Trophoblast cell (in vitro differentiated cells and primary cell): Measurements from ENCODE around the gene PDLIM4.

Experiments used
- DNase-seq, 2 donors: peaks; one replicate each; pipeline ENCODE4 v3.0.0-alpha.2; 2016
- H2AFZ ChIP-seq: 2 replicates; pipeline ENCODE4 v1.6.1; 2013; ENCODE audit warnings: low read length, moderate library complexity, mild to moderate bottlenecking; ENCODE audit not compliant: insufficient read depth, poor library complexity
- H2AK5ac ChIP-seq: 2 replicates; pipeline ENCODE4 v1.6.1; 2013; ENCODE audit warnings: mild to moderate bottlenecking, low read length
- H2BK120ac ChIP-seq: 2 replicates; pipeline ENCODE4 v1.6.1; 2013; ENCODE audit warnings: low read length, mild to moderate bottlenecking, moderate library complexity; ENCODE audit not compliant: insufficient read depth, poor library complexity
- H2BK12ac ChIP-seq: 2 replicates; pipeline ENCODE4 v1.6.1; 2013; ENCODE audit warnings: mild to moderate bottlenecking, low read length, moderate library complexity
- H2BK5ac ChIP-seq: 2 replicates; pipeline ENCODE4 v1.6.1; 2013; ENCODE audit warnings: low read length, low read depth, moderate library complexity, mild to moderate bottlenecking; ENCODE audit not compliant: poor library complexity
- H3K14ac ChIP-seq: 2 replicates; pipeline ENCODE4 v1.6.1; 2013; ENCODE audit warnings: mild to moderate bottlenecking, low read length
- H3K18ac ChIP-seq: 2 replicates; pipeline ENCODE4 v1.6.1; 2013; ENCODE audit warnings: mild to moderate bottlenecking, low read length
- H3K23ac ChIP-seq: 2 replicates; pipeline ENCODE4 v1.6.1; 2013; ENCODE audit warnings: low read length
- H3K27ac ChIP-seq: 2 replicates; pipeline ENCODE4 v1.5.1; 2013; ENCODE audit warnings: low read depth, mild to moderate bottlenecking, inconsistent platforms, low read length, moderate library complexity
- H3K27me3 ChIP-seq: 2 replicates; pipeline ENCODE4 v1.6.1; 2013; ENCODE audit warnings: inconsistent platforms, mild to moderate bottlenecking, low read length, moderate library complexity; ENCODE audit not compliant: insufficient read depth
- H3K36me3 ChIP-seq, 2 experiments: 1 replicate in 1 of 2; 2 replicates in 1 of 2; pipeline ENCODE4 v1.6.1; 2013; ENCODE audit warnings: low read length in 2 of 2, mild to moderate bottlenecking in 2 of 2, moderate library complexity in 1 of 2; ENCODE audit not compliant: insufficient read depth in 2 of 2, control insufficient read depth in 1 of 2
- H3K4ac ChIP-seq: 2 replicates; pipeline ENCODE4 v1.6.1; 2013; ENCODE audit warnings: low read depth, mild to moderate bottlenecking, low read length, moderate library complexity
- H3K4me1 ChIP-seq, 2 experiments: 1 replicate in 1 of 2; 2 replicates in 1 of 2; pipeline ENCODE4 v1.6.1; 2013; ENCODE audit warnings: low read length in 2 of 2, mild to moderate bottlenecking in 2 of 2, moderate library complexity in 1 of 2; ENCODE audit not compliant: insufficient read depth in 2 of 2, control insufficient read depth in 1 of 2
- H3K4me2 ChIP-seq: 2 replicates; pipeline ENCODE4 v1.6.1; 2013; ENCODE audit warnings: inconsistent platforms, mild to moderate bottlenecking, low read length, moderate library complexity
- H3K4me3 ChIP-seq: 2 replicates; pipeline ENCODE4 v1.5.1; 2013; ENCODE audit warnings: mild to moderate bottlenecking, low read depth, low read length, inconsistent platforms
- H3K79me1 ChIP-seq: one replicate; pipeline ENCODE4 v1.6.1; 2013; ENCODE audit warnings: low read length
- H3K79me2 ChIP-seq: 2 replicates; pipeline ENCODE4 v1.6.1; 2013; ENCODE audit warnings: low read length, mild to moderate bottlenecking; ENCODE audit not compliant: control insufficient read depth, insufficient read depth, poor library complexity
- H3K9ac ChIP-seq: 2 replicates; pipeline ENCODE4 v1.6.1; 2013; ENCODE audit warnings: mild to moderate bottlenecking, low read length
- H3K9me3 ChIP-seq: 2 replicates; pipeline ENCODE4 v1.6.1; 2013; ENCODE audit warnings: low read depth, mild to moderate bottlenecking, control low read depth, inconsistent platforms, low read length; ENCODE audit not compliant: insufficient read depth
- H4K12ac ChIP-seq: 2 replicates; pipeline ENCODE4 v1.6.1; 2013; ENCODE audit warnings: low read depth, mild to moderate bottlenecking, low read length, moderate library complexity
- H4K8ac ChIP-seq: 2 replicates; pipeline ENCODE4 v1.6.1; 2013; ENCODE audit warnings: low read depth, mild to moderate bottlenecking, low read length, moderate library complexity
- H4K91ac ChIP-seq: one replicate; pipeline ENCODE4 v1.6.1; 2013; ENCODE audit warnings: low read depth, mild to moderate bottlenecking, low read length, moderate library complexity
- WGBS: extraction: QIAGEN DNeasy Blood & Tissue Kit; methylation state at CpG from one replicate; pipeline ENCODE4 v1.1.7; 2013; ENCODE audit warnings: missing lambda C conversion rate; ENCODE audit not compliant: insufficient read length, insufficient coverage; ENCODE audit errors: extremely low coverage; 5-methylcytosine and 5-hydroxymethylcytosine counted together

PDLIM4 gene

GRCh38 chr5:132261881-132262845 lies 4.7 kb downstream of the PDLIM4 start:
- Histone ChIP-seq H3K14ac (no peak overlapping the region), H3K79me1 (peaks cover 11% of the 10 kb centered on the region), H3K4ac (no peak overlapping the region), H3K27me3 (no peaks in the 10 kb centered on the region), H3K79me2 (peaks cover 5% of the 10 kb centered on the region), H3K9me3 (no peaks in the 10 kb centered on the region), H4K12ac (no peak overlapping the region), H3K36me3 (peaks cover 4 to 9% of the 10 kb centered on the region in 2 experiments), H3K9ac (no peak overlapping the region), H3K23ac (no peak overlapping the region), H3K27ac (no peak overlapping the region), H3K18ac (no peak overlapping the region), H3K4me1 (peaks cover 31 to 37% of the 10 kb centered on the region in 2 experiments), H3K4me3 (peak overlapping the region; percentile 41), H4K8ac (no peak overlapping the region), H2AFZ (no peak overlapping the region), H2AK5ac (no peak overlapping the region), H4K91ac (no peak overlapping the region), H2BK12ac (no peak overlapping the region), H3K4me2 (no peak overlapping the region), H2BK120ac (no peak overlapping the region), H2BK5ac (no peak overlapping the region)
- DNase-seq: peak in 1 of 2 donors; percentile 25
- WGBS: no CpG with 5 or more reads among the region's 7 CpGs

DNA sequence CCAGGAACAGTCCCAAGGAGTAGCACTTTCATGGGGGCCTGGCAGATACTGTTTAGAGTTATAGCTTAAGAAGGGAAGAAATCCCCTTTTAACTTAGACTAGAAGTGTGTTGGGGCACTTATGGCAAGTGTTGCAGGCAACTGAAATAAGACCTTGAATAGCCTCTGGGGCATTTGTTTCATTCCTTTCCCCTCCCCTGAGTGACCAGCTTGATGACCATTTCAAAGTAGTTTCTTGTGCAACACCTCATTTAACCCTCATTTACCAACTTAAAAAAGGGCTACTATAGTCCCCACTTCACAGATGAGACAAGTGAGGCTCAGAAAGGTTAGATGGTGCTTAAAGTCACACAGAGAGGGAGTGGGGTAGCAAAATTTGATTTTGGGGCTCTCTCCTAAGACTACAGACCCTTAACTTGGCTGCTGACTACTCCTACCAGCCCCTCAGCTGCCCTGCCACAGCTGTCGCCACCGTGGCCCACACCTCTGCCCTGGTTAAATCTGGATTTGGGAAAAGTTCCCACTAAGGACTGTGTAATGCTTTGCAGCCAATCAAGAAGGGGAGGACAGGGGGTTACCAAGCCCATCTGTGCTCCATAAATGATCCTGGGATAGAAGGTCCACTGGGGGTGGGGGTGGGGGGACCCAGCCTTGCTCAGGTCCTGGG lies 5.5 kb downstream of the PDLIM4 start:
- Histone ChIP-seq H3K23ac (no peak overlapping the region), H3K27me3 (no peaks in the 10 kb centered on the region), H3K79me2 (no peaks in the 10 kb centered on the region), H4K8ac (no peak overlapping the region), H3K18ac (no peak overlapping the region), H2AK5ac (no peak overlapping the region), H3K4me1 (peaks cover 27 to 33% of the 10 kb centered on the region in 2 experiments), H4K91ac (no peak overlapping the region), H3K36me3 (peaks cover 4 to 9% of the 10 kb centered on the region in 2 experiments), H3K79me1 (peaks cover 4% of the 10 kb centered on the region), H3K9me3 (no peaks in the 10 kb centered on the region), H3K27ac (no peak overlapping the region), H3K14ac (no peak overlapping the region), H2BK5ac (no peak overlapping the region), H3K4ac (no peak overlapping the region), H3K4me2 (no peak overlapping the region), H2BK12ac (no peak overlapping the region), H2BK120ac (no peak overlapping the region), H4K12ac (no peak overlapping the region), H3K4me3 (no peak overlapping the region), H3K9ac (no peak overlapping the region), H2AFZ (no peak overlapping the region)
- DNase-seq: peak; percentile 38 to 59
- WGBS: no CpG with 5 or more reads among the region's 2 CpGs

GRCh38 chr5:132263548-132264261 lies 6.2 kb downstream of the PDLIM4 start:
- Histone ChIP-seq H2BK120ac (no peak overlapping the region), H4K12ac (no peak overlapping the region)
- WGBS: no CpG with 5 or more reads among the region's 7 CpGs

More at GRCh38 chr5:132263548-132264261, 6.2 kb downstream of the PDLIM4 start:
- no peak overlapping the region for H3K14ac ChIP-seq
- H2BK12ac ChIP-seq: no peak overlapping the region
- no peaks in the 10 kb centered on the region for H3K9me3 ChIP-seq
- H3K27ac ChIP-seq: no peak overlapping the region
- H4K91ac ChIP-seq: no peak overlapping the region
- H3K18ac ChIP-seq: peak overlapping the region; percentile 16
- H3K23ac ChIP-seq: no peak overlapping the region
- no peak overlapping the region for H4K8ac ChIP-seq
- H3K4me1 ChIP-seq: peaks cover 20 to 26% of the 10 kb centered on the region in 2 experiments
- H3K4ac ChIP-seq: no peak overlapping the region
- peak; percentile 23 to 26 for DNase-seq
- H3K79me2 ChIP-seq: no peaks in the 10 kb centered on the region
- H3K4me2 ChIP-seq: no peak overlapping the region
- H2AK5ac ChIP-seq: peak overlapping the region; percentile 14
- no peak overlapping the region for H2AFZ ChIP-seq
- H3K79me1 ChIP-seq: peaks cover 2% of the 10 kb centered on the region
- H3K9ac ChIP-seq: no peak overlapping the region
- H3K36me3 ChIP-seq: peaks cover 4 to 9% of the 10 kb centered on the region in 2 experiments
- no peaks in the 10 kb centered on the region for H3K27me3 ChIP-seq
- no peak overlapping the region for H2BK5ac ChIP-seq
- H3K4me3 ChIP-seq: no peak overlapping the region
